Caco-2 (cell line): ENCODE data around the gene SCN2B. TPM values are rescaled to one million over a fixed set of nuclear protein-coding genes. Genes with fewer than 3 reads are reported as not detected.

Source experiments
- BruUV-seq: library from RNA; stranded (reverse); fragments of 400-500 nt; replicated peaks from 2 replicates; lab custom pipeline; 2021; lab: Mats Ljungman, UMichigan
- CTCF ChIA-PET: fragments of 300-600 bp; sonication (Branson Sonifier 250); formaldehyde crosslinking; loops from one replicate; lab custom pipeline; 2022; ENCODE audit warnings: antibody characterized with exemption; lab: Charles Lee
- POLR2A ChIA-PET: fragments of 300-600 bp; sonication (Branson Sonifier 250); formaldehyde crosslinking; loops from one replicate; lab custom pipeline; 2022; ENCODE audit warnings: antibody characterized with exemption; lab: Charles Lee
- DNase-seq, 2 experiments: peaks; one replicate each; pipeline versions ENCODE4 v3.0.0 to v3.0.0-alpha.2; 2020 to 2022
- H3K27me3 ChIP-seq: replicated peaks from 2 replicates; pipeline ENCODE4 v1.6.0; 2011; ENCODE audit warnings: low read length; ENCODE audit not compliant: control insufficient read depth, insufficient read depth
- H3K36me3 ChIP-seq: 2 replicates; pipeline ENCODE4 v1.5.1; 2011; ENCODE audit warnings: low read length; ENCODE audit not compliant: control insufficient read depth, insufficient read depth
- H3K4me1 ChIP-seq: fragments of 250-450 bp; sonication (Bioruptor Pico); 2 replicates; pipeline ENCODE4 v1.5.1; 2020; ENCODE audit warnings: mild to moderate bottlenecking
- H3K4me3 ChIP-seq: 2 replicates; pipeline ENCODE4 v1.5.1; 2011; ENCODE audit warnings: low read depth, mild to moderate bottlenecking, control low read depth, low read length
- H3K9me3 ChIP-seq: fragments of 250-450 bp; sonication (Bioruptor Pico); 2 replicates; pipeline ENCODE4 v1.5.1; 2020; ENCODE audit warnings: mild to moderate bottlenecking, moderate library complexity
- H3K27ac Mint-ChIP-seq: one replicate; pipeline ENCODE4 v1.8.0; 2022; ENCODE audit warnings: mixed read lengths; ENCODE audit not compliant: unreplicated experiment
- H3K27me3 Mint-ChIP-seq: one replicate; pipeline ENCODE4 v1.8.0; 2022; ENCODE audit warnings: mixed read lengths; ENCODE audit not compliant: insufficient read depth, unreplicated experiment
- H3K36me3 Mint-ChIP-seq: one replicate; pipeline ENCODE4 v1.8.0; 2022; ENCODE audit warnings: mild to moderate bottlenecking, mixed read lengths; ENCODE audit not compliant: insufficient read depth, unreplicated experiment
- H3K4me1 Mint-ChIP-seq: one replicate; pipeline ENCODE4 v1.8.0; 2022; ENCODE audit warnings: low read depth, mixed read lengths; ENCODE audit not compliant: unreplicated experiment
- H3K4me3 Mint-ChIP-seq: one replicate; pipeline ENCODE4 v1.8.0; 2022; ENCODE audit warnings: mild to moderate bottlenecking, moderate library complexity, mixed read lengths; ENCODE audit not compliant: unreplicated experiment
- H3K9me3 Mint-ChIP-seq: one replicate; pipeline ENCODE4 v1.8.0; 2022; ENCODE audit warnings: mixed read lengths; ENCODE audit not compliant: unreplicated experiment
- intact Hi-C: fragments of 100-400 bp; cut with micrococcal nuclease; formaldehyde crosslinking; loops from one replicate; pipeline ENCODE4 v1.10.0; 2022; ENCODE audit not compliant: unreplicated experiment
- total RNA-seq: library from RNA; stranded (reverse); gene quantifications from 2 replicates; pipeline ENCODE4 v1.2.3, GENCODE V29; 2022
- TF ChIP-seq, protein P1 (sequence below), 2 experiments: fragments of 200-600 bp in 1 of 2; IDR thresholded peaks; 1 replicate in 1 of 2; 2 replicates in 1 of 2; pipeline versions ENCODE4 v1.5.1 to v1.8.0; 2011 to 2022; ENCODE audit warnings: antibody characterized with exemption in 1 of 2, control low read depth in 1 of 2, inconsistent platforms in 1 of 2, low read depth in 1 of 2, low read length in 1 of 2, mild to moderate bottlenecking in 1 of 2, moderate library complexity in 1 of 2; ENCODE audit not compliant: insufficient read depth in 1 of 2, severe bottlenecking in 1 of 2, unreplicated experiment in 1 of 2

Gene SCN2B
- total RNA-seq, 1 experiment from 2014 or later: not detected

GRCh38 chr11:118223570-118223969 is 47.1 kb upstream of the SCN2B start:
- DNase-seq: no peak
- Mint-ChIP-seq H3K27ac (no peak overlapping the region), H3K9me3 (no peaks in the 10 kb centered on the region), H3K27me3 (no peaks in the 10 kb centered on the region), H3K4me1 (peaks cover 8% of the 10 kb centered on the region), H3K36me3 (no peaks in the 10 kb centered on the region), H3K4me3 (no peak overlapping the region)
- CTCF ChIA-PET: no interaction called here
- intact Hi-C loops: no loop called here
- Histone ChIP-seq H3K9me3 (no peaks in the 10 kb centered on the region), H3K27me3 (no peaks in the 10 kb centered on the region), H3K36me3 (no peaks in the 10 kb centered on the region; the same call in 1 of the 2 replicates), H3K4me1 (no peaks in the 10 kb centered on the region), H3K4me3 (no peak overlapping the region)
- BruUV-seq: no TSS peak
- POLR2A ChIA-PET: interaction anchor here (0.5 kb wide), 1 partner anchor 240 kb away, joined by 5 read pairs; no protein-coding TSS in a partner anchor
- TF ChIP-seq, protein P1, sequence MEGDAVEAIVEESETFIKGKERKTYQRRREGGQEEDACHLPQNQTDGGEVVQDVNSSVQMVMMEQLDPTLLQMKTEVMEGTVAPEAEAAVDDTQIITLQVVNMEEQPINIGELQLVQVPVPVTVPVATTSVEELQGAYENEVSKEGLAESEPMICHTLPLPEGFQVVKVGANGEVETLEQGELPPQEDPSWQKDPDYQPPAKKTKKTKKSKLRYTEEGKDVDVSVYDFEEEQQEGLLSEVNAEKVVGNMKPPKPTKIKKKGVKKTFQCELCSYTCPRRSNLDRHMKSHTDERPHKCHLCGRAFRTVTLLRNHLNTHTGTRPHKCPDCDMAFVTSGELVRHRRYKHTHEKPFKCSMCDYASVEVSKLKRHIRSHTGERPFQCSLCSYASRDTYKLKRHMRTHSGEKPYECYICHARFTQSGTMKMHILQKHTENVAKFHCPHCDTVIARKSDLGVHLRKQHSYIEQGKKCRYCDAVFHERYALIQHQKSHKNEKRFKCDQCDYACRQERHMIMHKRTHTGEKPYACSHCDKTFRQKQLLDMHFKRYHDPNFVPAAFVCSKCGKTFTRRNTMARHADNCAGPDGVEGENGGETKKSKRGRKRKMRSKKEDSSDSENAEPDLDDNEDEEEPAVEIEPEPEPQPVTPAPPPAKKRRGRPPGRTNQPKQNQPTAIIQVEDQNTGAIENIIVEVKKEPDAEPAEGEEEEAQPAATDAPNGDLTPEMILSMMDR (IDR thresholded peaks at IDR 0.05; ENCODE audit: insufficient read depth in 1 of 2, low read depth in 1 of 2, low read length in 1 of 2, severe bottlenecking in 1 of 2, unreplicated experiment in 1 of 2): no peak

DNA sequence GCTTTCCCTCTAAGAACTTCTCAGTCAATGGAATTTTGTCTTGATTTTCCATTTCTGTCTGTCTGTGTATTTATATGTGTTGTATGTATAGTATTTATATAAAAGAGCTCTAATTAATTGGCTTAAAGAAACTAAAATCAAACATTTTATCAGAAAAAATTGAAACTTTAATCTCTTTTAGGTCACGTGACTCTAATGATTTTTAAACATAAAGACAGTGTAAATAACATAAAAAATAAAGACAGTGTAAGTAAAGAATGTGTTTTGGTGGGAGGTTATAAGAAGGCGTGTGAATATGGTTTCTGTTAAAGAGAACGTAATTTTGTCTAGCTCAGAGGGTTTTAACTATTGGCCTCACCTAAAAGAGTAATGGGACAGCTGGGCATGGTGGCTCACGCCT is 46.0 kb upstream of the SCN2B start:
- no peak for DNase-seq
- TF ChIP-seq, protein P1 (IDR thresholded peaks at IDR 0.05; ENCODE audit: insufficient read depth in 1 of 2, low read depth in 1 of 2, low read length in 1 of 2, severe bottlenecking in 1 of 2, unreplicated experiment in 1 of 2): no peak
- Histone ChIP-seq H3K4me3 (no peak overlapping the region), H3K27me3 (no peaks in the 10 kb centered on the region), H3K9me3 (no peaks in the 10 kb centered on the region), H3K36me3 (no peaks in the 10 kb centered on the region; the same call in 1 of the 2 replicates), H3K4me1 (peaks cover 5% of the 10 kb centered on the region)
- H3K4me3 Mint-ChIP-seq: no peak overlapping the region
- H3K36me3 Mint-ChIP-seq: no peaks in the 10 kb centered on the region
- H3K27ac Mint-ChIP-seq: no peak overlapping the region
- no peaks in the 10 kb centered on the region for H3K27me3 Mint-ChIP-seq
- no TSS peak for BruUV-seq
- H3K9me3 Mint-ChIP-seq: no peaks in the 10 kb centered on the region
- H3K4me1 Mint-ChIP-seq: peaks cover 8% of the 10 kb centered on the region
- ChIA-PET CTCF (interaction anchor here (0.8 kb wide), 1 partner anchor 20 kb away, joined by 3 read pairs; no protein-coding TSS in a partner anchor), POLR2A (no interaction called here)
- intact Hi-C loops: no loop called here

DNA sequence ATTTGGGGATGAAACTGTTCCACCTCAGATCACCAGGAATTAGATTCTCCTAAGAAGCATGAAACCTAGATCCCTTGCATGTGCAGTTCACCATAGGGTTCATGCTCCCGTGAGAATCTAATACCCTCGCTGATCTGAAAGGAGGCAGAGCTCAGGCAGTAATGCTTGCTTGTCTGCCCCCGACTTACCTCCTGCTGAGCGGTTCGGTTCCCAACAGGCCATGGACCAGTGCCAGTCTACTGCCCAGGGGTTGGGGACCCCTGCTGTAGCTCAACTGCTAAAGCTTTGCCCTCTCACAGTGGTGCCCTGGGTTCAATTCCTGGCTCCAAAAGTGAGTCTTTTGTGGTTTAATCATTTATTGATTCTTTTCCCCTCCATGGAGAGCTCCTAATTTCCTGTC is 45.0 kb upstream of the SCN2B start:
- H3K4me1 ChIP-seq: peaks cover 15% of the 10 kb centered on the region
- H3K4me3 ChIP-seq: no peak overlapping the region
- BruUV-seq: no TSS peak
- no peaks in the 10 kb centered on the region for H3K36me3 ChIP-seq
- TF ChIP-seq, protein P1 (IDR thresholded peaks at IDR 0.05; ENCODE audit: insufficient read depth in 1 of 2, low read depth in 1 of 2, low read length in 1 of 2, severe bottlenecking in 1 of 2, unreplicated experiment in 1 of 2): no peak
- H3K9me3 ChIP-seq: no peaks in the 10 kb centered on the region
- no peaks in the 10 kb centered on the region for H3K27me3 ChIP-seq
- intact Hi-C loops: no loop called here
- Mint-ChIP-seq H3K9me3 (no peaks in the 10 kb centered on the region), H3K4me3 (no peak overlapping the region), H3K27ac (no peak overlapping the region), H3K4me1 (peaks cover 15% of the 10 kb centered on the region), H3K36me3 (no peaks in the 10 kb centered on the region), H3K27me3 (no peaks in the 10 kb centered on the region)
- ChIA-PET POLR2A (interaction anchor here (0.6 kb wide), 1 partner anchor 152 kb away, joined by 4 read pairs; no protein-coding TSS in a partner anchor), CTCF (interaction anchor here (0.7 kb wide), 1 partner anchor 23 kb away, joined by 3 read pairs; no protein-coding TSS in a partner anchor)
- no peak for DNase-seq
